ENCODE results near the gene SLC4A7.
"Not testable (repeated sequence)": the region's sequence is repeated elsewhere in the genome, so short reads cannot be mapped to it uniquely, and the experiment has no call there.

DNA sequence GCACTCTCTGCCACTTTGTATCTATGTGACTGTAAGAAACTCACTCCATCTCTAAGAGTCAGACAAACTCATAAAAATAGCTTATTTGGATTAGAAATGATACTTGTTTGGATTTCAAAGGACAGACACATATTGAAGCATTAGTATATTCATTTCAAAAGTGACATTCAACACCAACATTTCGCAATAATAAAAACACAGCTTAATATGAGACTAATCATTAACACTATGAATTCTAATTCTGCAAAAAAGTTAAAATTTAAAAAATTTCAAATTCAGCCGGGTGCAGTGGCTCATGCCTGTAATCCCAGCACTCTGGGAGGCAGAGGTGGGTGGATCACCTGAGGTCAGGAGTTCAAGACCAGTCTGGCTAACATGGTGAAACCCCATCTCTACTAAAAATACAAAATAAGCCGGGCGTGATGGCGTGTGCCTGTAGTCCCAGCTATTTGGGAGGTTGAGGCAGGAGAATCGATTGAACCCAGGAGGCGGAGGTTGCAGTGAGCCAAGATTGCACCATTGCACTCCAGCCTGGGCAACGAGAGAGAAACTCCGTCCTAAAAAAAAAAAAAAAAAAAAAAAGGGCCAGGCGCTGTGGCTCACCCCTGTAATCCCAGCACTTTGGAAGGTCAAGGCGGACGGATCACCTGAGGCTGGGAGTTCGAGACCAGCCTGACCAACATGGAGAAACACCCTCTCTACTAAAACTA is 59.2 kb downstream of the SLC4A7 start:
- TF ChIP-seq ZFHX2 (tag by site-specific recombination; conservative IDR thresholded peaks at IDR 0.05); ZFP3 (tag by site-specific recombination; IDR thresholded peaks at IDR 0.05; ENCODE audit: low read depth); YY2 (tag by site-specific recombination; IDR thresholded peaks at IDR 0.05); GLI4 (tag by site-specific recombination; IDR thresholded peaks at IDR 0.05); ZBTB1 (tag by site-specific recombination; IDR thresholded peaks at IDR 0.05); ZNF266 (tag by site-specific recombination; IDR thresholded peaks at IDR 0.05; ENCODE audit: low read depth); ZNF423 (tag by site-specific recombination; IDR thresholded peaks at IDR 0.05); KLF10 (tag by site-specific recombination; IDR thresholded peaks at IDR 0.05); YY1 (tag by site-specific recombination; IDR thresholded peaks at IDR 0.05); MYNN (tag by site-specific recombination; IDR thresholded peaks at IDR 0.05; ENCODE audit: borderline replicate concordance): not testable (repeated sequence)
- TF ChIP-seq, protein P1, sequence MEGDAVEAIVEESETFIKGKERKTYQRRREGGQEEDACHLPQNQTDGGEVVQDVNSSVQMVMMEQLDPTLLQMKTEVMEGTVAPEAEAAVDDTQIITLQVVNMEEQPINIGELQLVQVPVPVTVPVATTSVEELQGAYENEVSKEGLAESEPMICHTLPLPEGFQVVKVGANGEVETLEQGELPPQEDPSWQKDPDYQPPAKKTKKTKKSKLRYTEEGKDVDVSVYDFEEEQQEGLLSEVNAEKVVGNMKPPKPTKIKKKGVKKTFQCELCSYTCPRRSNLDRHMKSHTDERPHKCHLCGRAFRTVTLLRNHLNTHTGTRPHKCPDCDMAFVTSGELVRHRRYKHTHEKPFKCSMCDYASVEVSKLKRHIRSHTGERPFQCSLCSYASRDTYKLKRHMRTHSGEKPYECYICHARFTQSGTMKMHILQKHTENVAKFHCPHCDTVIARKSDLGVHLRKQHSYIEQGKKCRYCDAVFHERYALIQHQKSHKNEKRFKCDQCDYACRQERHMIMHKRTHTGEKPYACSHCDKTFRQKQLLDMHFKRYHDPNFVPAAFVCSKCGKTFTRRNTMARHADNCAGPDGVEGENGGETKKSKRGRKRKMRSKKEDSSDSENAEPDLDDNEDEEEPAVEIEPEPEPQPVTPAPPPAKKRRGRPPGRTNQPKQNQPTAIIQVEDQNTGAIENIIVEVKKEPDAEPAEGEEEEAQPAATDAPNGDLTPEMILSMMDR (tag by site-specific recombination; IDR thresholded peaks at IDR 0.05), result not testable (repeated sequence)
- TF ChIP-seq, protein P2, sequence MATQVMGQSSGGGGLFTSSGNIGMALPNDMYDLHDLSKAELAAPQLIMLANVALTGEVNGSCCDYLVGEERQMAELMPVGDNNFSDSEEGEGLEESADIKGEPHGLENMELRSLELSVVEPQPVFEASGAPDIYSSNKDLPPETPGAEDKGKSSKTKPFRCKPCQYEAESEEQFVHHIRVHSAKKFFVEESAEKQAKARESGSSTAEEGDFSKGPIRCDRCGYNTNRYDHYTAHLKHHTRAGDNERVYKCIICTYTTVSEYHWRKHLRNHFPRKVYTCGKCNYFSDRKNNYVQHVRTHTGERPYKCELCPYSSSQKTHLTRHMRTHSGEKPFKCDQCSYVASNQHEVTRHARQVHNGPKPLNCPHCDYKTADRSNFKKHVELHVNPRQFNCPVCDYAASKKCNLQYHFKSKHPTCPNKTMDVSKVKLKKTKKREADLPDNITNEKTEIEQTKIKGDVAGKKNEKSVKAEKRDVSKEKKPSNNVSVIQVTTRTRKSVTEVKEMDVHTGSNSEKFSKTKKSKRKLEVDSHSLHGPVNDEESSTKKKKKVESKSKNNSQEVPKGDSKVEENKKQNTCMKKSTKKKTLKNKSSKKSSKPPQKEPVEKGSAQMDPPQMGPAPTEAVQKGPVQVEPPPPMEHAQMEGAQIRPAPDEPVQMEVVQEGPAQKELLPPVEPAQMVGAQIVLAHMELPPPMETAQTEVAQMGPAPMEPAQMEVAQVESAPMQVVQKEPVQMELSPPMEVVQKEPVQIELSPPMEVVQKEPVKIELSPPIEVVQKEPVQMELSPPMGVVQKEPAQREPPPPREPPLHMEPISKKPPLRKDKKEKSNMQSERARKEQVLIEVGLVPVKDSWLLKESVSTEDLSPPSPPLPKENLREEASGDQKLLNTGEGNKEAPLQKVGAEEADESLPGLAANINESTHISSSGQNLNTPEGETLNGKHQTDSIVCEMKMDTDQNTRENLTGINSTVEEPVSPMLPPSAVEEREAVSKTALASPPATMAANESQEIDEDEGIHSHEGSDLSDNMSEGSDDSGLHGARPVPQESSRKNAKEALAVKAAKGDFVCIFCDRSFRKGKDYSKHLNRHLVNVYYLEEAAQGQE (tag by site-specific recombination; IDR thresholded peaks at IDR 0.05), result not testable (repeated sequence)
